GM23248 (cell line): ENCODE measurements around the gene MYH9.

ENCODE experiments used
- EZH2 ChIP-seq: fragments of 200-600 bp; sonication (generic); IDR thresholded peaks from 2 replicates; pipeline ENCODE4 v1.6.1; 2018; ENCODE audit warnings: antibody characterized with exemption, mild to moderate bottlenecking; ENCODE audit not compliant: insufficient read depth, poor library complexity, severe bottlenecking
- EZH2phosphoT487 ChIP-seq: fragments of 200-600 bp; sonication (generic); IDR thresholded peaks from 2 replicates; pipeline ENCODE4 v1.6.1; 2018; ENCODE audit warnings: antibody characterized with exemption, moderate library complexity, mild to moderate bottlenecking, low read depth; ENCODE audit not compliant: insufficient read depth

- TF ChIP-seq EZH2 (no peak), EZH2phosphoT487 (no peak)
Observed at GRCh38 chr22:36237462-36238372, 150.1 kb downstream of the MYH9 start.
